ENCODE measurements around the gene GNAS-AS1.

GRCh38 chr20:58819921-58820320 lies 30.8 kb downstream of the GNAS-AS1 start:
- TF ChIP-seq CTCF (IDR thresholded peaks at IDR 0.05) (no peak), POLR2A (IDR thresholded peaks at IDR 0.05) (no peak)

Measured in thyroid gland (tissue), 4 donors.